ENCODE data around the gene BANF2.

GRCh38 chr20:17733767-17734304 lies 34.1 kb downstream of the BANF2 start:
- TF ChIP-seq POLR2AphosphoS5 (IDR thresholded peaks at IDR 0.05; ENCODE audit: low read depth, low read length), result no peak
- TF ChIP-seq, protein P1, sequence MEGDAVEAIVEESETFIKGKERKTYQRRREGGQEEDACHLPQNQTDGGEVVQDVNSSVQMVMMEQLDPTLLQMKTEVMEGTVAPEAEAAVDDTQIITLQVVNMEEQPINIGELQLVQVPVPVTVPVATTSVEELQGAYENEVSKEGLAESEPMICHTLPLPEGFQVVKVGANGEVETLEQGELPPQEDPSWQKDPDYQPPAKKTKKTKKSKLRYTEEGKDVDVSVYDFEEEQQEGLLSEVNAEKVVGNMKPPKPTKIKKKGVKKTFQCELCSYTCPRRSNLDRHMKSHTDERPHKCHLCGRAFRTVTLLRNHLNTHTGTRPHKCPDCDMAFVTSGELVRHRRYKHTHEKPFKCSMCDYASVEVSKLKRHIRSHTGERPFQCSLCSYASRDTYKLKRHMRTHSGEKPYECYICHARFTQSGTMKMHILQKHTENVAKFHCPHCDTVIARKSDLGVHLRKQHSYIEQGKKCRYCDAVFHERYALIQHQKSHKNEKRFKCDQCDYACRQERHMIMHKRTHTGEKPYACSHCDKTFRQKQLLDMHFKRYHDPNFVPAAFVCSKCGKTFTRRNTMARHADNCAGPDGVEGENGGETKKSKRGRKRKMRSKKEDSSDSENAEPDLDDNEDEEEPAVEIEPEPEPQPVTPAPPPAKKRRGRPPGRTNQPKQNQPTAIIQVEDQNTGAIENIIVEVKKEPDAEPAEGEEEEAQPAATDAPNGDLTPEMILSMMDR (IDR thresholded peaks at IDR 0.05; ENCODE audit: control extremely low read depth in 1 of 3, insufficient read depth in 1 of 3, low read depth in 1 of 3, low read length in 3 of 3), result no peak
- TF ChIP-seq POLR2A (IDR thresholded peaks at IDR 0.05; ENCODE audit: control extremely low read depth in 1 of 2, low read depth in 2 of 2, low read length in 2 of 2), result no peak
- TF ChIP-seq GTF2F1 (IDR thresholded peaks at IDR 0.05; ENCODE audit: borderline replicate concordance, low read depth, low read length), result no peak
- TF ChIP-seq EZH2 (IDR thresholded peaks at IDR 0.05; ENCODE audit: low read depth, low read length, severe bottlenecking), result no peak
- no peak for TF ChIP-seq RXRA (IDR thresholded peaks at IDR 0.05; ENCODE audit: insufficient read depth, low read depth, low read length)
- TF ChIP-seq CBX8 (IDR thresholded peaks at IDR 0.05; ENCODE audit: borderline replicate concordance, low read depth, low read length), result no peak
- TF ChIP-seq TAF7 (optimal IDR thresholded peaks at IDR 0.05; ENCODE audit: borderline replicate concordance, low read depth, low read length), result no peak
- TF ChIP-seq, protein P2, sequence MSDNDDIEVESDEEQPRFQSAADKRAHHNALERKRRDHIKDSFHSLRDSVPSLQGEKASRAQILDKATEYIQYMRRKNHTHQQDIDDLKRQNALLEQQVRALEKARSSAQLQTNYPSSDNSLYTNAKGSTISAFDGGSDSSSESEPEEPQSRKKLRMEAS (IDR thresholded peaks at IDR 0.05), result no peak
